M059J (cell line): ENCODE results near the gene NME3. TPM values are rescaled to one million over a fixed set of nuclear protein-coding genes. Genes with fewer than 3 reads are reported as not detected.

Source experiments
- DNase-seq: peaks from one replicate; pipeline ENCODE4 v3.0.0-alpha.2; 2012; ENCODE audit warnings: low read depth
- total RNA-seq: library from RNA; depleted of rRNA; stranded (reverse); fragments of >200 nt; shearing (Covaris generic); gene quantifications from 2 replicates; pipeline ENCODE4 v1.2.3, GENCODE V29; 2014

The NME3 gene
- total RNA-seq, 1 experiment from 2014 or later, result not detected

- DNase-seq, result no peak
Observed at GRCh38 chr16:1769402-1770300, 1.7 kb downstream of the NME3 start.

GRCh38 chr16:1768767-1769401 is 2.5 kb downstream of the NME3 start:
- DNase-seq, result no peak

- no peak for DNase-seq
Observed at GRCh38 chr16:1768061-1768766, 3.1 kb downstream of the NME3 start.

GRCh38 chr16:1767116-1767994 is 4.0 kb downstream of the NME3 start:
- DNase-seq, result no peak

GRCh38 chr16:1766701-1767100 is 4.6 kb downstream of the NME3 start:
- DNase-seq, result no peak

GRCh38 chr16:1766231-1766630 is 5.1 kb downstream of the NME3 start:
- no peak for DNase-seq

- no peak for DNase-seq
Observed at GRCh38 chr16:1765826-1766225, 5.5 kb downstream of the NME3 start.

GRCh38 chr16:1764971-1765370 is 6.4 kb downstream of the NME3 start:
- no peak for DNase-seq

- DNase-seq, result no peak
Observed at GRCh38 chr16:1763521-1764511, 7.5 kb downstream of the NME3 start.

- no peak for DNase-seq
Observed at GRCh38 chr16:1762879-1763520, 8.3 kb downstream of the NME3 start.

- DNase-seq, result no peak
Observed at GRCh38 chr16:1762196-1762878, 9.0 kb downstream of the NME3 start.

GRCh38 chr16:1761751-1762150 is 9.6 kb downstream of the NME3 start:
- no peak for DNase-seq

GRCh38 chr16:1760911-1761310 is 10.4 kb downstream of the NME3 start:
- no peak for DNase-seq

GRCh38 chr16:1759511-1759910 is 11.8 kb downstream of the NME3 start:
- DNase-seq, result no peak

GRCh38 chr16:1758923-1759322 is 12.4 kb downstream of the NME3 start:
- no peak for DNase-seq

- no peak for DNase-seq
Observed at GRCh38 chr16:1757714-1758461, 13.5 kb downstream of the NME3 start.

- no peak for DNase-seq
Observed at GRCh38 chr16:1754204-1754603, 17.1 kb downstream of the NME3 start.

GRCh38 chr16:1752853-1753252 is 18.5 kb downstream of the NME3 start:
- DNase-seq, result no peak

- DNase-seq, result no peak
Observed at GRCh38 chr16:1751946-1752345, 19.4 kb downstream of the NME3 start.
